Measurements from ENCODE around the gene EVX2. TPM values are rescaled to one million over a fixed set of nuclear protein-coding genes. Genes with fewer than 3 reads are reported as not detected.

The EVX2 gene
- total RNA-seq, 1 experiment from 2014 or later: 0.03 TPM

- no peak for DNase-seq (ENCODE audit: low spot score)
These were observed 24.0 kb upstream of the EVX2 start for GRCh38 chr2:176107731-176108181.

- DNase-seq (ENCODE audit: low spot score): no peak
These were observed 23.1 kb upstream of the EVX2 start, which contains the start of gene HOXD11 for GRCh38 chr2:176106581-176107539. Gene HOXD11, plus strand, starts transcription at chr2:176107280. Its CDS starts 76 bp downstream, at chr2:176107356.

DNA sequence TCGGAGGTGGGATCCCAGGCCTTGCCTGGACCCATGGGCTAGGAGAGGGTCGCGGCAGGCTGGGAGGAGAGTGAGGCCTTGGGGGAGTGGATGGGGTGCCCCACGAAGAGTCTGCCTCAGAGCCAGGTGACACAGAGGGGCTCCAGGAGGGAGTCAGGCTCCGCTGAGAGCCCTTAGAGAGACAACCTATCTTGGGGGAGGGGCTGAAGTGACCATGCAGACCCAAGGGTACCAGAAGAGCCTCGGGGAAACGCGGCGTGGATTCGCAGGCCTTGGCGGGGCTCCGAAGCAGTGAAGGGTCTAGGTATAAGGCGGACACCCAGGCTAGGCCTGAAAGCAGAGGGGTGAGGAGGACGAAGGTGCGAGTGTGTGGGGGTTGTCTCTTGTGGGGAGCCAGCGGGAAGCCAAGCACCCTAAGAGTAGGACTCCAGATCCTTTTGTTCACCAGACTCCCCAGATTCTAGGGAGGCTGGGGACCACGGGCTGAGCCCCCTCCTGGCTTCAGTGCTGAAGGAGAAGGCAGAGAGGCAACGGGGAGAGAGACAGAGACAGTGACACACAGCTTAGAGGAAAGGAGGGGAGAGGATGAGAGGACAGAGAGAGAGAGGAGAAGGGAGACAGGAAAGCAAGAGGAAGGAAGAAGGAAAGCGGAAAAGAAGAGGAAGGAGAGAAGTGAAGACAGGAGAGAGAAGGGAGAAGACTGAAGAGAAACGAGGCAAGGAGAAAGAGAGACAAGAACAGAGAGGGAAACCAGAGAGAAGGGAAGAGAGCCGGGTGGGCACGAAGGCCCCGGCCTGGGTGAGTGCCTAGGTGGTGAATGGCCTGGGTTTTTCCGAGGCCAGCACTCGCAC lies 22.2 kb upstream of the EVX2 start:
- no peak for DNase-seq (ENCODE audit: low spot score)

- no peak for DNase-seq (ENCODE audit: low spot score)
These were observed 21.4 kb upstream of the EVX2 start for GRCh38 chr2:176105078-176105729.

DNA sequence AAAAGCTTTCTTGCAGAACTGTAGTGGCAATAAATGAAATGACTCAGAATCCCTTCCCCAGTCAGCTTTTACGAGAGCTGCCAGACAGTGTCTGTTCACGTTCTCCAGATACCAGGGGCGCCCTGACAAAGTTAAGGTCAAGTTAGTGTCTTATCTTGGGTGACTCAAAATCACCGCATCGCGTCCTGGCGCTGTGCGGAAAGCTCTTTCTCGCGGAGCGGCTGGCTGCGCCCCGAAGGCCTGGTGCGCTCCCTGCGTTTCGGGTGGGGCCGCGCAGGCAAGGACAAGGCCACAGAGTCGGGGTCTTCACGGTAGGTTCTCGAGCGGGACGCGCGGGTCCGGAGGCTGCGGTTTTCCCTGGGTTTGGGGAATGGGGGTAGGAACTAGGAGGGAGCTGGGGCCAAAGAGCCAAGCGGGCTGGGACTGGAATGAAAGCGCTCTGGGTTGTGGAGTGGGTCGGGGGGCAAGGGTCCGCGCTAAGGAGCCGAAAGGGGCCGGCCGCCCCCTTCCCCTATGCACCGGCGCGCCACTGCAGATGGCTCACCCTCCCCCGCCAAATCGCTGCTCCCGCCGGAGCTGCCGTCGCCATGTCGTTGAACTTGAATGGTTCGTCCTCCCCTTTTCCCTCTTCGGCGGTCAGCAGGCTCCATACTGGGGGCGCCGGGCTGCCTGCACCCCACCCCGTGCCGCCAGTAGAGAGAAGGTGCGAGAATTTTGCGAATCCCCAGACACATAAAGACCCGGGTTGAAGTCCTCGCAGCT lies 20.7 kb upstream of the EVX2 start:
- DNase-seq (ENCODE audit: low spot score): no peak

GRCh38 chr2:176103742-176104315 lies 20.1 kb upstream of the EVX2 start:
- DNase-seq (ENCODE audit: low spot score): no peak

GRCh38 chr2:176103194-176103593 lies 19.4 kb upstream of the EVX2 start:
- no peak for DNase-seq (ENCODE audit: low spot score)

GRCh38 chr2:176102309-176102866 lies 18.6 kb upstream of the EVX2 start:
- DNase-seq (ENCODE audit: low spot score): no peak

DNA sequence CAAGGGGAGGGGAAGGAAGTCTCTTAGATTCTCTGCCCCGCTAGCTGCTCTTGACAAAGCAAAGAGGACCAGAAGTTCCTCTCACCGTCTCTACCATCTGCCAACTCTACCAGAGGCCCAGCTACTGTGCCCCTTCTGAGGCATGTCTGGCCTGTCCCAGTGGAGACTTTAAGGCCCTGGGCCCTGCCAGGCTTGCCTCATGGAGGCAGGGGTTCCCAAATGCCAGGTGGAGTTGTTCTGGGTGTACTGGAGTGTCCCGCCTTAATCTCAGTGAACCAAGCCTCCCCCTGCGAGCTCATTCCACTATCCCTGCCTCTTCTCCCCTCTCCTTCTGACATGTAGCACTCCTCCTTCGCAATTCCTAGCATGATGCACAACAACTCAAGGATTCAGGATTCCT lies 18.1 kb upstream of the EVX2 start:
- no peak for DNase-seq (ENCODE audit: low spot score)

DNA sequence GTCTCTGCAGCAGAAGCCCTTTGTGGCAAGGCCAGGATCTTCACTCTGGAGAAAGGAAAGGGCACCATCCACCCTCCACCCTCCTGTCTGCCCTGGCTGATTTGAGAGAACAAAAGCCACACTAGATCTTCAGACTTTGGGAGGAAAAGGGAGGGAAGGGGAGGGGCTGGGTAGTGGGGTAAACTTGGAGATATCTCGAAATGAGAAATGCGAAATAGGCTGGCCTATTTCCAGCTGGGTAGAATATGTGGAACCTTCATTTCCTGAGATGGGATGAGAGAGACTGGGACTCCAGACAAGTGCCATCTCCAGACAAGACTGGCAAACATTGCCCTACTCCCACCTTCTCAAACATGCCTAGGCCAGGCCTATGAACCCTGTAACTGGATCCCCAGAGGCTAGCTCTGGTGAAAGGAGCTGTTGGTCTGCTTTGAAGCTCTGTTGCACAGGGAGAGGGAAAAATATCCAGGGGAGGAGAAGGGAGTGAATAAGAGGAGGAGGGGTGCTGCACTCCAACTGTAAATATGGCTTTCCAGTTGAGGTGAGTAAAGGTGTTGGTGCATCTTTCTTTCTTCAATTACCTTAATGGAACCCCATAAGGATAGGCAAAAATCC lies 17.6 kb upstream of the EVX2 start:
- DNase-seq (ENCODE audit: low spot score): no peak

- no peak for DNase-seq (ENCODE audit: low spot score)
These were observed 16.9 kb upstream of the EVX2 start for GRCh38 chr2:176100547-176101140.

GRCh38 chr2:176099728-176100546 lies 16.2 kb upstream of the EVX2 start, which contains the start of gene HOXD12:
Gene HOXD12, plus strand, starts transcription at chr2:176099795. Its CDS starts 7 bp downstream, at chr2:176099802.
- no peak for DNase-seq (ENCODE audit: low spot score)

DNA sequence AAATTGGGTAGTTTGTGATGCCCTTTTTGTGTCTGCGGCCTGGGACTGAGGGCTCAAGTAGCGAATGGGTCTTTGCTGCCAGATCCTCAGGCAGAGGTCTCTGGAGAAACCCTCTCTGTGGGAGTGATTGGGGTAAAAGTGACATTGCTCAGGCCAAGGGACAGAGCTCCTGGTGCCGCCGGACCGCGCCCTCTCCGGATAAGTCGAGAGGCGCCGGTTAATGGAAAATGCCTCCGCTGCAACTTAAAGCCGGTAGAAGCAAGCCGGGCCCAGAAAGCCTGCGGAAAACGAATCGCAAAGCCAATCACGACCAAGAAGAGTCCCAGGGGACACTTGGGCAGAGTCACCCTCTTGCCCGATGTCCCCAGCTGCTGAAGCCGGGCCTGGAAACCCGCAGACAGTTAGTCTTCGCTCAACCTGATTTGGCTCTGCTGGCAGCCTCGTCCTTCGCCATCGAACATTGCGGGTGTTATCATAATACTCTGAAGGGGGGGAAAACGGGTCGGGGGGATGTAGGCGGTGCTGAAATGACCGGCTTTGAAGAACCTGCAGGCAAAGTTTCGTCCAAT lies 15.5 kb upstream of the EVX2 start:
- DNase-seq (ENCODE audit: low spot score): no peak

- no peak for DNase-seq (ENCODE audit: low spot score)
These were observed 14.8 kb upstream of the EVX2 start for GRCh38 chr2:176098366-176099158.

- no peak for DNase-seq (ENCODE audit: low spot score)
These were observed 14.1 kb upstream of the EVX2 start for GRCh38 chr2:176097820-176098365.

- peak; percentile 92 for DNase-seq (ENCODE audit: low spot score)
These were observed 13.4 kb upstream of the EVX2 start for GRCh38 chr2:176096986-176097819.
